GM19467 (cell line): ENCODE measurements around the gene PLEKHN1.
"Not testable (repeated sequence)": the region's sequence is repeated elsewhere in the genome, so short reads cannot be mapped to it uniquely, and the experiment has no call there.

Experiments used
- ATAC-seq: cut with Tn5 transposase; IDR thresholded peaks from one replicate; pipeline ENCODE4 v1.9.1; 2021; ENCODE audit warnings: mild to moderate bottlenecking, moderate library complexity; ENCODE audit not compliant: unreplicated experiment

Gene PLEKHN1

GRCh38 chr1:991275-991674, 25.0 kb downstream of the PLEKHN1 start:
- not testable (repeated sequence) for ATAC-seq

GRCh38 chr1:991895-992294, 25.6 kb downstream of the PLEKHN1 start:
- ATAC-seq, result no peak

GRCh38 chr1:992362-992761, 26.1 kb downstream of the PLEKHN1 start:
- ATAC-seq, result no peak

- ATAC-seq, result no peak
These were observed 27.2 kb downstream of the PLEKHN1 start for GRCh38 chr1:993379-993995.

- not testable (repeated sequence) for ATAC-seq
These were observed 28.3 kb downstream of the PLEKHN1 start for GRCh38 chr1:994546-994945.

GRCh38 chr1:995665-996633, 29.7 kb downstream of the PLEKHN1 start:
- ATAC-seq, result no peak

- no peak for ATAC-seq
These were observed 30.8 kb downstream of the PLEKHN1 start for GRCh38 chr1:996851-997712.

- no peak for ATAC-seq
These were observed 31.4 kb downstream of the PLEKHN1 start for GRCh38 chr1:997713-997992.

GRCh38 chr1:997993-998744, 31.9 kb downstream of the PLEKHN1 start:
- ATAC-seq, result no peak

GRCh38 chr1:998745-998994, 32.4 kb downstream of the PLEKHN1 start:
- no peak for ATAC-seq

GRCh38 chr1:998995-999724, 32.9 kb downstream of the PLEKHN1 start:
- no peak for ATAC-seq

GRCh38 chr1:999725-1000356, 33.6 kb downstream of the PLEKHN1 start, which contains the start of gene HES4:
HES4 (minus strand) TSS chr1:1000097; CDS start chr1:999973, 124 bp downstream.
- ATAC-seq, result no peak

- ATAC-seq, result no peak
These were observed 34.2 kb downstream of the PLEKHN1 start for GRCh38 chr1:1000357-1001056.

- no peak for ATAC-seq
These were observed 34.9 kb downstream of the PLEKHN1 start for GRCh38 chr1:1001057-1001783.

GRCh38 chr1:1003618-1004419, 37.5 kb downstream of the PLEKHN1 start:
- ATAC-seq, result no peak

- ATAC-seq, result no peak
These were observed 38.1 kb downstream of the PLEKHN1 start for GRCh38 chr1:1004420-1004779.

GRCh38 chr1:1004780-1005697, 38.8 kb downstream of the PLEKHN1 start:
- ATAC-seq, result no peak
